H1 (cell line): ENCODE results near the gene KIF13A. TPM values are rescaled to one million over a fixed set of nuclear protein-coding genes. Genes with fewer than 3 reads are reported as not detected.

Source experiments
- CTCF ChIA-PET: fragments of 300-600 bp; sonication (Branson Sonifier 250); formaldehyde crosslinking; loops from one replicate; lab custom pipeline; 2021; ENCODE audit not compliant: partially characterized antibody; lab: Charles Lee
- POLR2A ChIA-PET: fragments of 300-600 bp; sonication (Branson Sonifier 250); formaldehyde crosslinking; loops from one replicate; lab custom pipeline; 2021; ENCODE audit warnings: inconsistent platforms; ENCODE audit not compliant: partially characterized antibody; lab: Charles Lee
- DNase-seq, 2 experiments: peaks; one replicate each; pipeline versions ENCODE4 v3.0.0 to v3.0.0-alpha.2; 2010 to 2022; ENCODE audit warnings: low spot score in 2 of 2, low read depth in 1 of 2, mixed read lengths in 1 of 2
- FAIRE-seq: peaks from 2 replicates; lab custom pipeline; 2011; peaks lifted over from hg19 to GRCh38; lab: Jason Lieb, UNC
- H2AFZ ChIP-seq: 2 replicates; pipeline ENCODE4 v1.8.1; 2012; ENCODE audit warnings: low read length, inconsistent platforms
- H2AK5ac ChIP-seq: 2 replicates; pipeline ENCODE4 v1.6.1; 2013; ENCODE audit warnings: low read depth, low read length
- H2BK120ac ChIP-seq: replicated peaks from 2 replicates; pipeline ENCODE3; 2013; ENCODE audit warnings: low read depth, low read length, inconsistent platforms
- H2BK12ac ChIP-seq: 2 replicates; pipeline ENCODE4 v1.6.1; 2013; ENCODE audit warnings: low read depth, low read length
- H2BK15ac ChIP-seq: 2 replicates; pipeline ENCODE4 v1.6.1; 2013; ENCODE audit warnings: low read length
- H2BK20ac ChIP-seq: 2 replicates; pipeline ENCODE4 v1.6.1; 2013; ENCODE audit warnings: low read length
- H2BK5ac ChIP-seq: 2 replicates; pipeline ENCODE4 v1.6.1; 2013; ENCODE audit warnings: low read depth, low read length
- H3K14ac ChIP-seq: 2 replicates; pipeline ENCODE4 v1.6.1; 2013; ENCODE audit warnings: inconsistent platforms; ENCODE audit not compliant: insufficient read length
- H3K18ac ChIP-seq: 2 replicates; pipeline ENCODE4 v1.6.1; 2013; ENCODE audit warnings: low read length; ENCODE audit errors: extremely low read depth
- H3K23ac ChIP-seq: 2 replicates; pipeline ENCODE4 v1.6.1; 2013; ENCODE audit warnings: inconsistent platforms; ENCODE audit not compliant: insufficient read length
- H3K23me2 ChIP-seq: 2 replicates; pipeline ENCODE4 v1.6.1; 2013; ENCODE audit warnings: low read depth, low read length
- H3K27ac ChIP-seq: 2 replicates; pipeline ENCODE4 v1.6.1; 2011; ENCODE audit warnings: low read depth, low read length, inconsistent platforms
- H3K27me3 ChIP-seq, 4 experiments: replicated peaks in 1 of 4; 1 replicate in 1 of 4; 2 replicates in 3 of 4; pipeline versions ENCODE4 v1.6.1 to v1.8.1; 2011 to 2013; ENCODE audit warnings: low read length in 3 of 4, mild to moderate bottlenecking in 3 of 4, inconsistent platforms in 2 of 4, mixed read lengths in 2 of 4, moderate library complexity in 1 of 4; ENCODE audit not compliant: control insufficient read depth in 3 of 4, insufficient read depth in 3 of 4; ENCODE audit errors: extremely low read depth in 1 of 4
- H3K36me3 ChIP-seq, 4 experiments: 2 replicates each; pipeline versions ENCODE4 v1.6.1 to v1.8.1; 2011 to 2013; ENCODE audit warnings: mild to moderate bottlenecking in 4 of 4, low read length in 3 of 4, moderate library complexity in 2 of 4, control low read depth in 1 of 4, inconsistent platforms in 1 of 4; ENCODE audit not compliant: insufficient read depth in 4 of 4, control insufficient read depth in 2 of 4
- H3K4ac ChIP-seq: replicated peaks from 2 replicates; pipeline ENCODE3; 2013; ENCODE audit warnings: low read length, low read depth, mixed read lengths, inconsistent platforms; ENCODE audit not compliant: insufficient read length
- H3K4me1 ChIP-seq, 4 experiments: replicated peaks in 1 of 4; 1 replicate in 1 of 4; 2 replicates in 3 of 4; pipeline versions ENCODE4 v1.6.1 to v1.8.1; 2011 to 2013; ENCODE audit warnings: low read length in 3 of 4, inconsistent platforms in 2 of 4, mixed read lengths in 1 of 4; ENCODE audit not compliant: insufficient read depth in 4 of 4, control insufficient read depth in 3 of 4
- H3K4me2 ChIP-seq, 2 experiments: 2 replicates each; pipeline versions ENCODE4 v1.6.1 to v1.8.1; 2011 to 2013; ENCODE audit warnings: low read depth in 2 of 2, low read length in 2 of 2, control low read depth in 1 of 2, inconsistent platforms in 1 of 2, mild to moderate bottlenecking in 1 of 2; ENCODE audit not compliant: insufficient read depth in 1 of 2
- H3K4me3 ChIP-seq, 4 experiments: fragments of 200-600, 300-600 bp in 1 of 4; sonication (generic), shearing (Covaris generic), sonication (Bioruptor Twin) in 1 of 4; 2 replicates each; pipeline versions ENCODE4 v1.5.1 to v1.8.1; 2011 to 2016; ENCODE audit warnings: low read length in 4 of 4, low read depth in 3 of 4, control low read depth in 2 of 4, inconsistent platforms in 2 of 4, mild to moderate bottlenecking in 2 of 4, mixed read lengths in 1 of 4, moderate library complexity in 1 of 4; ENCODE audit not compliant: insufficient read depth in 2 of 4; ENCODE audit errors: extremely low read depth in 1 of 4
- H3K56ac ChIP-seq: replicated peaks from 2 replicates; pipeline ENCODE3; 2013; ENCODE audit warnings: low read depth, mild to moderate bottlenecking, mixed read lengths, low read length, inconsistent platforms; ENCODE audit not compliant: insufficient read length
- H3K79me1 ChIP-seq: 2 replicates; pipeline ENCODE4 v1.6.1; 2013; ENCODE audit warnings: low read depth, low read length, control low read depth
- H3K79me2 ChIP-seq, 2 experiments: 2 replicates each; pipeline versions ENCODE4 v1.6.1 to v1.8.1; 2012 to 2013; ENCODE audit warnings: low read length in 2 of 2, mild to moderate bottlenecking in 2 of 2, inconsistent platforms in 1 of 2; ENCODE audit not compliant: insufficient read depth in 2 of 2, control insufficient read depth in 1 of 2
- H3K9ac ChIP-seq, 4 experiments: replicated peaks in 1 of 4; 1 replicate in 1 of 4; 2 replicates in 3 of 4; pipeline versions ENCODE4 v1.6.1 to v1.8.1; 2011 to 2013; ENCODE audit warnings: low read depth in 3 of 4, low read length in 3 of 4, control low read depth in 2 of 4, mild to moderate bottlenecking in 2 of 4, moderate library complexity in 2 of 4, inconsistent platforms in 1 of 4; ENCODE audit errors: extremely low read depth in 1 of 4
- H3K9me3 ChIP-seq, 2 experiments: 2 replicates each; pipeline versions ENCODE4 v1.6.1 to v1.8.1; 2012 to 2013; ENCODE audit warnings: mild to moderate bottlenecking in 2 of 2, moderate library complexity in 2 of 2, control low read depth in 1 of 2, inconsistent platforms in 1 of 2, low read depth in 1 of 2, low read length in 1 of 2, mixed read lengths in 1 of 2; ENCODE audit not compliant: insufficient read depth in 2 of 2
- H4K20me1 ChIP-seq, 2 experiments: replicated peaks in 1 of 2; 2 replicates each; pipeline versions ENCODE3 to v1.8.1; 2011 to 2013; ENCODE audit warnings: inconsistent platforms in 2 of 2, low read length in 2 of 2, mild to moderate bottlenecking in 1 of 2; ENCODE audit not compliant: insufficient read depth in 2 of 2, control insufficient read depth in 1 of 2
- H4K5ac ChIP-seq: 2 replicates; pipeline ENCODE4 v1.6.1; 2013; ENCODE audit warnings: low read length, low read depth, mixed read lengths, inconsistent platforms; ENCODE audit not compliant: insufficient read length
- H4K8ac ChIP-seq: 2 replicates; pipeline ENCODE4 v1.8.0; 2013; ENCODE audit warnings: mild to moderate bottlenecking, moderate library complexity, low read length, inconsistent platforms; ENCODE audit not compliant: insufficient read depth; ENCODE audit errors: extremely low read depth
- H4K91ac ChIP-seq: replicated peaks from 2 replicates; pipeline ENCODE3; 2013; ENCODE audit warnings: low read length, mixed read lengths, inconsistent platforms; ENCODE audit not compliant: insufficient read length
- WGBS, 2 experiments: shearing (Covaris generic) in 1 of 2; methylation state at CpG; one replicate each; pipeline versions ENCODE4 v1.1.6 to v1.1.7; 2013 to 2015; ENCODE audit warnings: low lambda C conversion rate in 2 of 2, mixed read lengths in 2 of 2, inconsistent platforms in 1 of 2, low coverage in 1 of 2, missing lambda C conversion rate in 1 of 2; ENCODE audit not compliant: insufficient replicate concordance in 2 of 2, insufficient coverage in 1 of 2, insufficient read length in 1 of 2; ENCODE audit errors: extremely low coverage in 1 of 2, missing lambda C conversion rate in 1 of 2; 5-methylcytosine and 5-hydroxymethylcytosine counted together
- polyA plus RNA-seq, 7 experiments: library from polyadenylated mRNA; depleted of rRNA in 3 of 7; stranded (reverse) in 5 of 7; unstranded in 2 of 7; fragments of >200 nt in 5 of 7; fragments of 200-250 nt in 2 of 7; gene quantifications; 1 replicate in 5 of 7; 2 replicates in 1 of 7; 4 replicates in 1 of 7; pipeline versions ENCODE4 v1.2.1 to v1.2.3, GENCODE V29; 2011 to 2013; ENCODE audit warnings: missing spikeins in 2 of 7, mixed read lengths in 2 of 7
- total RNA-seq: library from RNA; stranded (reverse); fragmentation: NEBNext Ultra II Directional; extraction: Animal tissue kit (Norgen Biotek cat#: 25700); gene quantifications from 2 replicates; pipeline ENCODE4 v1.2.1, GENCODE V29; 2021

KIF13A gene
- total and polyA plus RNA-seq, 2 of the 8 experiments (the other 6 are each of a cell fraction or from before 2014, with no cell fraction given): 14.7 to 40.8 TPM

DNA sequence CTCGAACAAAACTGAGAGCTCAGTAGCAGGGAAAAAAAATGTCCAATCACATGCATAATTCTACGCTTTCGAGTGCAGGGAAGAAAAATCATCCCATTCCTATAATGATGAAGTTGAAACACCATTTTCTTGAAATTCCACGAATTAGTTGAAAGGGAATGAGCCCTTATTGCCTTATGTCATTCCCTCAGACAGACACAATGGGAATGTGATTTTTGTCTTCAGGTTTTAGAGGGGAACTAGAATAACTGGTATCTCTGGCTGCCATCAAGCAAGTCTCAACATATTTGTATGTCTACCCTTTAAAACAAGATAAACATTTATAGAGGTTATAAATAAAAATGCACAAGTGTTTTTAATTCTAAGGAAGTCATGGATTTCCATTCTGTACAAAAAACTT is 87.9 kb downstream of the KIF13A start:
- H3K9me3 ChIP-seq: peaks cover 17% of the 10 kb centered on the region in 2 experiments; a peak in 3 of 4 replicates
- H2BK12ac ChIP-seq: no peak overlapping the region
- no peak overlapping the region for H2BK5ac ChIP-seq
- H3K4me2 ChIP-seq: no peak overlapping the region
- no peak overlapping the region for H3K23ac ChIP-seq
- no peaks in the 10 kb centered on the region for H3K27me3 ChIP-seq
- H4K5ac ChIP-seq: no peak overlapping the region
- DNase-seq (no peak), FAIRE-seq (no peak)
- ChIA-PET CTCF (interaction anchor here (1.0 kb wide), 1 partner anchor 24 kb away, joined by 3 read pairs; no protein-coding TSS in a partner anchor), POLR2A (no interaction called here)
- H4K8ac ChIP-seq: no peak overlapping the region
- H3K56ac ChIP-seq: no peak overlapping the region
- no peak overlapping the region for H2BK15ac ChIP-seq
- WGBS, 2 experiments: 95% methylated on average over 4 of the region's 4 CpGs; no CpG with 5 or more reads in 1 of the 2 experiments
- no peak overlapping the region for H2AK5ac ChIP-seq
- peaks cover 0 to 6% (median 2%) of the 10 kb centered on the region in 4 experiments; a peak in 3 of 7 replicates for H3K4me1 ChIP-seq
- H4K91ac ChIP-seq: no peak overlapping the region
- peaks cover 0 to 42% of the 10 kb centered on the region in 2 experiments; a peak in 2 of 4 replicates for H3K79me2 ChIP-seq
- no peaks in the 10 kb centered on the region; the same call in 1 of the 2 replicates for H3K79me1 ChIP-seq
- H3K4ac ChIP-seq: no peak overlapping the region
- no peak overlapping the region for H3K4me3 ChIP-seq
- no peaks in the 10 kb centered on the region for H3K23me2 ChIP-seq
- no peak overlapping the region for H3K27ac ChIP-seq
- no peak overlapping the region for H3K9ac ChIP-seq
- no peak overlapping the region for H2BK20ac ChIP-seq
- no peak overlapping the region for H3K14ac ChIP-seq
- no peak overlapping the region for H2AFZ ChIP-seq
- no peak overlapping the region for H2BK120ac ChIP-seq
- no peaks in the 10 kb centered on the region for H4K20me1 ChIP-seq
- no peak overlapping the region for H3K18ac ChIP-seq
- H3K36me3 ChIP-seq: peaks cover 0 to 33% (median 11%) of the 10 kb centered on the region in 4 experiments; a peak in 5 of 8 replicates
